Body of pancreas (tissue), 4 donors: ENCODE results near the gene XRCC3. TPM values are rescaled to one million over a fixed set of nuclear protein-coding genes. Genes with fewer than 3 reads are reported as not detected.

ENCODE experiments used
- ATAC-seq: fragments of 150-250 bp; one replicate; pipeline ENCODE4 v1.9.1; 2016
- DNase-seq, 4 donors: peaks; one replicate each; pipeline ENCODE4 v3.0.0-alpha.2; 2019
- H3K27ac ChIP-seq, 4 donors: fragments of 200-600 bp; sonication (generic); 1 replicate in 3 of 4; 2 replicates in 1 of 4; pipeline versions ENCODE4 v1.5.1 to v1.6.1; 2016 to 2019; ENCODE audit warnings: mild to moderate bottlenecking in 1 of 4, mixed read lengths in 1 of 4, moderate library complexity in 1 of 4
- H3K27me3 ChIP-seq, 2 donors: fragments of 200-600 bp; sonication (generic); one replicate each; pipeline ENCODE4 v1.6.0; 2016; ENCODE audit warnings: mild to moderate bottlenecking in 1 of 2
- H3K36me3 ChIP-seq, 2 donors: fragments of 200-600 bp; sonication (generic); replicated peaks in 1 of 2; 2 replicates each; pipeline ENCODE4 v1.5.1; 2016; ENCODE audit warnings: low read depth in 2 of 2; ENCODE audit not compliant: insufficient read depth in 1 of 2
- H3K4me1 ChIP-seq: fragments of 200-600 bp; sonication (generic); one replicate; pipeline ENCODE4 v1.6.0; 2016
- H3K4me3 ChIP-seq, 2 donors: fragments of 200-600 bp; sonication (generic); 1 replicate in 1 of 2; 2 replicates in 1 of 2; pipeline ENCODE4 v1.5.1; 2016 to 2019
- H3K9me3 ChIP-seq, 3 donors: fragments of 200-600 bp; sonication (generic); 1 replicate in 2 of 3; 2 replicates in 1 of 3; pipeline ENCODE4 v1.5.1; 2016
- POLR2A ChIP-seq, 3 donors: fragments of 450-650 bp; IDR thresholded peaks; one replicate each; pipeline ENCODE4 v1.6.1; 2016; ENCODE audit warnings: antibody characterized with exemption in 3 of 3, mild to moderate bottlenecking in 2 of 3
- WGBS, 2 donors: methylation state at CpG; one replicate each; pipeline ENCODE4 v1.1.5; 2017; 5-methylcytosine and 5-hydroxymethylcytosine counted together
- intact Hi-C: fragments of 100-400 bp; cut with DNase I; formaldehyde crosslinking; loops from one replicate; pipeline ENCODE4 v1.15.1; 2023
- total RNA-seq, 2 donors: library from RNA; depleted of rRNA; stranded (reverse); fragments of >200 nt; gene quantifications; one replicate each; pipeline ENCODE4 v1.1.0, GENCODE V29; 2016
- TF ChIP-seq, protein P1 (sequence below), 7 experiments: fragments of 450-650 bp in 4 of 7; fragments of 200-600 bp in 3 of 7; sonication (generic) in 3 of 7; IDR thresholded peaks; one replicate each; pipeline ENCODE4 v1.5.1; 2016 to 2019; ENCODE audit warnings: antibody characterized with exemption in 7 of 7

XRCC3 gene
- total RNA-seq, 2 donors from 2014 or later, result 3.9 to 5.6 TPM

DNA sequence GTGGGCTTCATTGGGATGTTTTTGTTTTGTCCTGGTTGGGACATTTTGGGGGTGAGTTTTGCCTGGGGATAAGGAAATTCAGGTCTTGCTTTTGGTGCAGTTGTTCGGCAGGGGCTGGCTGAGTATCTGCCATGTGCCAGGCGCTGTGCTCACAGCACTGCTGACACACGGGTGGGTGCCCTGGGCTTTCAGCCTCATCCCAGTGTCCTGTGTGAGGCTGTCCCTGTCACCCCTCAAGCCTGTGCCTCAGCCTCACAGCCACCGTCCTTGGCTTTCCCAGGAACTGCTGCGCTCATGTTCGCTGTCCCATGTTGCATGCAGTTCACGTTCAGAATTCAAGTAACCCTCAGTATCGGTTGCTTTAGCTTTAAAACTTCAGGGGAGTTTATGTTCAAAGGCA, 24.9 kb downstream of the XRCC3 start:
- H3K4me1 ChIP-seq, result no peaks in the 10 kb centered on the region
- no peak overlapping the region for H3K27ac ChIP-seq
- no peak overlapping the region for H3K4me3 ChIP-seq
- no peaks in the 10 kb centered on the region for H3K27me3 ChIP-seq
- 87 to 91% methylated on average over 8 of the region's 8 CpGs for WGBS, 2 donors
- peaks cover 9 to 19% of the 10 kb centered on the region in 2 donors for H3K36me3 ChIP-seq
- no peak for ATAC-seq
- no peaks in the 10 kb centered on the region for H3K9me3 ChIP-seq
- DNase-seq, result no peak
- intact Hi-C loops, result no loop called here
- no peak for TF ChIP-seq POLR2A (IDR thresholded peaks at IDR 0.05)
- TF ChIP-seq, protein P1, sequence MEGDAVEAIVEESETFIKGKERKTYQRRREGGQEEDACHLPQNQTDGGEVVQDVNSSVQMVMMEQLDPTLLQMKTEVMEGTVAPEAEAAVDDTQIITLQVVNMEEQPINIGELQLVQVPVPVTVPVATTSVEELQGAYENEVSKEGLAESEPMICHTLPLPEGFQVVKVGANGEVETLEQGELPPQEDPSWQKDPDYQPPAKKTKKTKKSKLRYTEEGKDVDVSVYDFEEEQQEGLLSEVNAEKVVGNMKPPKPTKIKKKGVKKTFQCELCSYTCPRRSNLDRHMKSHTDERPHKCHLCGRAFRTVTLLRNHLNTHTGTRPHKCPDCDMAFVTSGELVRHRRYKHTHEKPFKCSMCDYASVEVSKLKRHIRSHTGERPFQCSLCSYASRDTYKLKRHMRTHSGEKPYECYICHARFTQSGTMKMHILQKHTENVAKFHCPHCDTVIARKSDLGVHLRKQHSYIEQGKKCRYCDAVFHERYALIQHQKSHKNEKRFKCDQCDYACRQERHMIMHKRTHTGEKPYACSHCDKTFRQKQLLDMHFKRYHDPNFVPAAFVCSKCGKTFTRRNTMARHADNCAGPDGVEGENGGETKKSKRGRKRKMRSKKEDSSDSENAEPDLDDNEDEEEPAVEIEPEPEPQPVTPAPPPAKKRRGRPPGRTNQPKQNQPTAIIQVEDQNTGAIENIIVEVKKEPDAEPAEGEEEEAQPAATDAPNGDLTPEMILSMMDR (IDR thresholded peaks at IDR 0.05), result no peak

DNA sequence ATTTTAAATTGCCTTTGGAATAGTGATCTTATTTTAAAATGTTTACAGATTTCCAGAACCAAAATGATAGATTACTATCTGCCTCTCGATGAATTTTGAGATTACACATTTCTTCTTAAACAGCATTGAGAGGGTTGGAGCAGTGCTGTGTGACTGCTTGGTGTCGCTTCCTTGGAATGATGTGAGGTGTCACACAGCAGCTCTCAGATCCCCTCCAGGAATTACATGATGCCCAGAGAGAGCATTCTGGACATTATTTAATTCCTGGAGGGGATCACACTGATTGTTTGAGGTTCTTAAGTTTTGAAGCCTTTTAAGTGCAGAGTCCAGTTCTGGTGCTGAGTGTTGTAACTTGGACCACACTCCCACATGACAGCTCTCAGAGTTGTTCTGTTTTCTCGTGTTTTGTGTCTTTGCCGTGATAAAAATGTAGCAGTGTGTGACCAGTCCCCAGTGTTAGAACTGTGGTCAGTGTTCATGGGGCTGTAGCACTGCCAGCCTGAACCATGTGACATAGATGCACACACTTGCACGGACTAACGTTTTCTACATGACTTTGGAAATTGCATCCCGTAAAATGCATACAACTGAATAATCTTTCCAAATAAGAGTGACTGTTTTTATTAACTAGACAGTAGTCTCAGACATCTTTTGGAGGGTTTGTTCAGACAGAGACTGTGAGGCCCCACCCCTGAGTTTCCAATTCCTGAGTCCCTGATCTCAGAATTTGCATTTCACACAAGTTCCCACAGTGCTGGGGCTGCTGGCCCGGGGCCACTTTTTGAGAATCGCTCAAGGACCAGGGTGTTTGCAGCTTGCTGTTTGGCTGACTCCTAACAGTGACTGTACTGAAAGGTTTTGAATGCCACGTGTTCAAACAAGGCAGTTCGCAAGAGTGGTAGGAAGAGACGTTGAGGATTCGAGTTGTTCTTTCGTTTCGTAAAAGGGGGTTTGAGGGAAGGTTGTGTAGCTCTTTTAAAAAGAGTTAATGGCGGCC, 26.0 kb downstream of the XRCC3 start:
- H3K27me3 ChIP-seq, result no peaks in the 10 kb centered on the region
- H3K27ac ChIP-seq, result no peak overlapping the region
- no peaks in the 10 kb centered on the region for H3K9me3 ChIP-seq
- peaks cover 6 to 19% of the 10 kb centered on the region in 2 donors for H3K36me3 ChIP-seq
- WGBS, 2 donors, result 52 to 55% methylated on average over 15 to 16 of the region's 16 CpGs
- ATAC-seq (peak; percentile 60), DNase-seq (peak in 2 of 4 donors; percentile 61 to 62)
- TF ChIP-seq, protein P1 (IDR thresholded peaks at IDR 0.05), result no peak
- TF ChIP-seq POLR2A (IDR thresholded peaks at IDR 0.05), result no peak
- H3K4me1 ChIP-seq, result no peaks in the 10 kb centered on the region
- no peak overlapping the region for H3K4me3 ChIP-seq
- intact Hi-C loops, result no loop called here

DNA sequence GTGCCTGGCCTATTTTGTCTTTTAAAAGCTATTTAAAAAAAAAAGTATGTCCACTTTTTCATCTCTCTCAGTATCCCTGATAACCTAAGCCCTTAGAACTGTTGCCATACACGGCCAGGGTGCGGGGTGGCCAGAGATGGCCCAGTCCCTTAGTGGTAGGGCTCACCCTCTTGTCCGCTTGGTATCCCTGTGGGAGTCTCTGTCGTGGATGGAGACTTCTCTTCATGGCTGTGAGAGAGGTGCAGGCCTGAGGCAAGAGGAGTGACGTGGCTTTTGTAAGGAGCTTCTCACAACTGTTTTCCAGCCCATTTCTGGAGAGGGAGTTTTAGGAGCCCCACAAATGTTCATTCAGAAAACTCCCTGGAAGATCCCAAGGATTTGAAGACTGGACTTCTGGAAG, 26.8 kb downstream of the XRCC3 start:
- no peaks in the 10 kb centered on the region for H3K9me3 ChIP-seq
- no peaks in the 10 kb centered on the region for H3K4me1 ChIP-seq
- intact Hi-C loops, result no loop called here
- DNase-seq (no peak), ATAC-seq (no peak)
- no peak overlapping the region for H3K4me3 ChIP-seq
- WGBS, 2 donors, result 94 to 95% methylated on average over 4 to 5 of the region's 5 CpGs
- H3K27ac ChIP-seq, result no peak overlapping the region
- TF ChIP-seq POLR2A (IDR thresholded peaks at IDR 0.05), result no peak
- TF ChIP-seq, protein P1 (IDR thresholded peaks at IDR 0.05), result no peak
- peaks cover 0 to 14% of the 10 kb centered on the region in 2 donors for H3K36me3 ChIP-seq
- no peaks in the 10 kb centered on the region for H3K27me3 ChIP-seq

DNA sequence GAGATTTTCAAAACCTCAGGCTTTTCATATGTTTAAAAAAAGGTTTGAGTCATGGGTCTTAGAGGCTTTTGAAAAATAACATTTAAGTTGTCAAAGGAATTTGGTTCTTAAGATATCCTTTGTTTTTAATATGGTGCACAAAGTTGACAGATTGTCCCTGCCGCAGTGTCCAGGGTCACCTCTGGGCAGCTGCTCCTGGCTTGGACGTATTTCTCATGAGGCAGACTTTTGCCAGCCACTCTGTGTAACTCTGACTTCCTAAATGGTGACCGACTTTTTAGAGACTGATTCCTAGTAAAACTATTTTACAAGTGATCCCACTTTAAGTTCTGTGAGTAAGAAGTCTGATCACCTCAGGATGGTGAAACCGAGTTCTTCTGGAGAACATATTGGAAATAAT, 27.5 kb downstream of the XRCC3 start:
- no peak for ATAC-seq
- Histone ChIP-seq H3K27ac (no peak overlapping the region), H3K4me1 (no peaks in the 10 kb centered on the region), H3K4me3 (no peak overlapping the region), H3K27me3 (no peaks in the 10 kb centered on the region), H3K9me3 (no peaks in the 10 kb centered on the region), H3K36me3 (peaks cover 0 to 13% of the 10 kb centered on the region in 2 donors)
- intact Hi-C loops, result no loop called here
- no peak for TF ChIP-seq POLR2A (IDR thresholded peaks at IDR 0.05)
- TF ChIP-seq, protein P1 (IDR thresholded peaks at IDR 0.05), result no peak
- 90 to 91% methylated on average over 4 of the region's 4 CpGs for WGBS, 2 donors
- DNase-seq, result no peak
